ELR (cell line): ENCODE measurements around the gene PLXNA4.

Source experiments
- DNase-seq: peaks from one replicate; pipeline ENCODE4 v3.0.0-alpha.2; 2015; ENCODE audit warnings: low read depth

The PLXNA4 gene

GRCh38 chr7:132239422-132239994 lies 336.8 kb downstream of the PLXNA4 start:
- DNase-seq = no peak

- DNase-seq = no peak
These were observed 341.6 kb downstream of the PLXNA4 start for GRCh38 chr7:132234711-132235110.

GRCh38 chr7:132232406-132232805 lies 343.9 kb downstream of the PLXNA4 start:
- no peak for DNase-seq

GRCh38 chr7:132230462-132230861 lies 345.8 kb downstream of the PLXNA4 start:
- DNase-seq = no peak

- no peak for DNase-seq
These were observed 348.0 kb downstream of the PLXNA4 start for GRCh38 chr7:132228240-132228639.

- no peak for DNase-seq
These were observed 349.3 kb downstream of the PLXNA4 start for GRCh38 chr7:132226957-132227290.

- DNase-seq = no peak
These were observed 350.0 kb downstream of the PLXNA4 start for GRCh38 chr7:132226046-132226956.

- DNase-seq = no peak
These were observed 350.8 kb downstream of the PLXNA4 start for GRCh38 chr7:132225216-132226030.

- DNase-seq = no peak
These were observed 354.9 kb downstream of the PLXNA4 start for GRCh38 chr7:132221356-132221755.

GRCh38 chr7:132220060-132220459 lies 356.2 kb downstream of the PLXNA4 start:
- no peak for DNase-seq

GRCh38 chr7:132218876-132219275 lies 357.4 kb downstream of the PLXNA4 start:
- DNase-seq = no peak

GRCh38 chr7:132216847-132217525 lies 359.3 kb downstream of the PLXNA4 start:
- no peak for DNase-seq

GRCh38 chr7:132214452-132214851 lies 361.8 kb downstream of the PLXNA4 start:
- DNase-seq = no peak

GRCh38 chr7:132213583-132213982 lies 362.7 kb downstream of the PLXNA4 start:
- DNase-seq = no peak

- DNase-seq = no peak
These were observed 364.3 kb downstream of the PLXNA4 start for GRCh38 chr7:132211971-132212370.

- no peak for DNase-seq
These were observed 365.4 kb downstream of the PLXNA4 start for GRCh38 chr7:132210821-132211220.

GRCh38 chr7:132207782-132208181 lies 368.5 kb downstream of the PLXNA4 start:
- no peak for DNase-seq

- DNase-seq = no peak
These were observed 369.1 kb downstream of the PLXNA4 start for GRCh38 chr7:132207211-132207610.

GRCh38 chr7:132206594-132206993 lies 369.7 kb downstream of the PLXNA4 start:
- no peak for DNase-seq

- DNase-seq = no peak
These were observed 370.8 kb downstream of the PLXNA4 start for GRCh38 chr7:132205509-132205908.

- DNase-seq = no peak
These were observed 373.2 kb downstream of the PLXNA4 start for GRCh38 chr7:132203021-132203420.

- no peak for DNase-seq
These were observed 373.7 kb downstream of the PLXNA4 start for GRCh38 chr7:132202541-132202940.
